ENCODE results near the gene ZNF853.

Gene ZNF853

GRCh38 chr7:6588566-6588965, 26.8 kb upstream of the ZNF853 start:
- peak overlapping the region; percentile 65 for H3K27ac Mint-ChIP-seq
- H3K4me3 Mint-ChIP-seq, result peak overlapping the region; percentile 65

DNA sequence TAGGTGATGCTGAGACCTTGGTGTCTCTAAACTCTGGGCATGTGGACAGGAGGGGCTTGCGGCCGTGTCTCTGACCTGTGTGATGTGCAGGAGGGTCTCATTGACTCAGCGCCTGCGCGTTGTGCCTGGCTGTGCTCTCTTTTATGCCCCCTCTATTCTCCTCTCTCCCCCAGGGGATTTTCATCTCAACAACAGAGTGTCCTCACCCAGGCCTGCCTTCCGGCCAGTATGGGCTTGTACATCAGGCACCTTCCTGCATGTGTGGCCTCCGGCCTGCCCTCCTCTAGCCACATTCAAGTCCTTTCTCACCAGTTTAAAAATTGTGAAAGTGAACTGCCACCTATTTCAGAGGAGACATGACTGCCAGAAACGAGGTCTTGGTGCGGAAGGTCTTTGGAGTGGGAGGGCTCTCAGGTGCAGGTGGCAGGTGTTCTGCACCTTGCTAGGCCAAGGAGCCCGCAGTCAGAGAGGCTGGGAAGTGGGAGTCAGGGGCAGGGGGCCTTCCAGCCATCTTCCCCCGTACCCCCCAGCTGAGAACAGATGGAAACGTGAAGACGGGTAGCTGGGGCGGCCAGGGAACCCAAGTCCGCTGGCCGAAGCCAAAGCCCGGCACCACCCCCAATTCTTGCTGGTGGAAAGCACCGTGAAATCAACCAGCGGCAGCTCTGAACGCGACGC, 26.1 kb upstream of the ZNF853 start:
- CTCF ChIA-PET, result interaction anchor here (1.1 to 2.4 kb wide), 6 partner anchors 9 to 140 kb away, joined by 3 to 12 read pairs (median 6); partner anchors contain the start of gene ZDHHC4
- Mint-ChIP-seq H3K27me3 (no peaks in the 10 kb centered on the region), H3K36me3 (peaks cover 54% of the 10 kb centered on the region), H3K27ac (peak overlapping the region; percentile 85), H3K4me1 (peaks cover 21% of the 10 kb centered on the region), H3K4me3 (peak overlapping the region; percentile 65), H3K9me3 (no peaks in the 10 kb centered on the region)
- no peak for DNase-seq

More at GRCh38 chr7:6588566-6588965, 26.8 kb upstream of the ZNF853 start:
- no peaks in the 10 kb centered on the region for H3K9me3 Mint-ChIP-seq
- H3K36me3 Mint-ChIP-seq, result peaks cover 52% of the 10 kb centered on the region
- H3K27me3 Mint-ChIP-seq, result no peaks in the 10 kb centered on the region
- H3K4me1 Mint-ChIP-seq, result peaks cover 21% of the 10 kb centered on the region
- CTCF ChIA-PET, result interaction anchor here (1.1 kb wide), 1 partner anchor 14 kb away, joined by 4 read pairs; no protein-coding TSS in a partner anchor
- DNase-seq, result no peak

DNA sequence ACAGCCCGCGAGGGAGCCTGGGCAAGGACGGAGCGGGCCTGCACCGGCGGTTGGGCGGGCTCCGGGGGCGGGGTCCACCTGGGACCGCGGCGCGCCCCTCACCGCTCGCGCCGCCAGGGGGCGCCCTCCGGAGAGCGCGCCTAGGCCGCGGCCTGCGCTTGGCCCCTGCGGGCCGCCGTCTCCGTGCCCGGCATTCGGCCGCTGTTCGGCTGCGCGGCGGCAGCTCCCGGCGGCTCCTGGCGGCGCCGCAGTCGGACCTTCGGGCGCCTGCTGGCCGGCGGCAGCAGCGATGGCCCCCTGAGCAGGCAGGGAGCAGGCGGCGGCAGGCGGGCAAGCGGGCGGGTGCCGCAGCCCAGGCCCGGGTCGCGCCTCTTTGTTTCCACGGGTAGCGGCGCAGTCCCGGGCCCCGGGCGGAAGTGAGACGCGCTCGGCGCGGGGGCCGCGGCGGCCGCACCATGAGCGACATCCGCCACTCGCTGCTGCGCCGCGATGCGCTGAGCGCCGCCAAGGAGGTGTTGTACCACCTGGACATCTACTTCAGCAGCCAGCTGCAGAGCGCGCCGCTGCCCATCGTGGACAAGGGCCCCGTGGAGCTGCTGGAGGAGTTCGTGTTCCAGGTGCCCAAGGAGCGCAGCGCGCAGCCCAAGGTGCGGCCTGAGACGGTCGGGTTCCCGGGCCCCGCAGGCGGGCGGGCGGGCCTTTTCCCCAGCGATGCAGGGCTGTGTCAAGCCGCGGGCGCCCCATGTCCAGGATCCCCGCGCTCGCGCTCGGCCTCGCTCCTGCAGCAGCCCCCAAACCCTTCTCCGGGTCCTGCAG, 25.4 kb upstream of the ZNF853 start, which contains the start of gene INTS15:
Gene INTS15, plus strand, starts transcription at position 193 of the 816 bp plus-strand sequence. Its CDS starts 263 bp downstream, at position 456.
- H3K36me3 Mint-ChIP-seq, result peaks cover 54% of the 10 kb centered on the region
- H3K9me3 Mint-ChIP-seq, result no peaks in the 10 kb centered on the region
- H3K27me3 Mint-ChIP-seq, result no peaks in the 10 kb centered on the region
- H3K4me3 Mint-ChIP-seq, result peak within 1 kb of the TSS; percentile 86
- CTCF ChIA-PET, result interaction anchor here (1.2 to 2.4 kb wide), 7 partner anchors 9 to 734 kb away, joined by 3 to 12 read pairs (median 6); partner anchors contain the start of gene ZDHHC4
- peak within 1 kb of the TSS; percentile 90 for H3K27ac Mint-ChIP-seq
- DNase-seq, result peak; percentile 84
- peaks cover 21% of the 10 kb centered on the region for H3K4me1 Mint-ChIP-seq

DNA sequence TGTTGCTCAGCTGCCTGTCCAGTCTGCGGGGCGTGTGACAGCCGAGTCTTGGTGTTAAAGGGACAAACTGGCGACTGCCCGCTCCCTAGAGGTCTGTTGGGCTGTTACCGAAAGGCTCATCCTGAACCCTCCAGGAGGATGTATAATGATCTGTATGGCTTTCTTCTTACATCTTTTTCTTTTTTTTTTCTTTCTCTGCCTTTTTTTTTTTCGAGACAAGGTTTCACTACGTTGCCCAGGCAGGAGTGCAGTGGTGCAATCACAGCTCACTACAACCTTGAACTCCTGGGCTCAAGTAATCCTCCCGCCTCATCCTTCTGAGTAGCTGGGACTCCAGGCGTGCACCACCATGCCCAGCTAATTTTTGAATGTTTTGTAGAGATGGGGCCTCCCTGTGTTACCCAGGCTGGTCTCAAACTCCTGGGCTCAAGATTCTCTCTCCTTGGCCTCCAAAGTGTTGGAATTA, 24.7 kb upstream of the ZNF853 start:
- CTCF ChIA-PET, result interaction anchor here (1.5 to 2.4 kb wide), 6 partner anchors 10 to 734 kb away, joined by 3 to 12 read pairs (median 6); partner anchors contain the start of gene ZDHHC4
- H3K4me1 Mint-ChIP-seq, result peaks cover 21% of the 10 kb centered on the region
- H3K27me3 Mint-ChIP-seq, result no peaks in the 10 kb centered on the region
- no peak for DNase-seq
- peak overlapping the region; percentile 86 for H3K4me3 Mint-ChIP-seq
- no peaks in the 10 kb centered on the region for H3K9me3 Mint-ChIP-seq
- peaks cover 58% of the 10 kb centered on the region for H3K36me3 Mint-ChIP-seq
- peak overlapping the region; percentile 90 for H3K27ac Mint-ChIP-seq

DNA sequence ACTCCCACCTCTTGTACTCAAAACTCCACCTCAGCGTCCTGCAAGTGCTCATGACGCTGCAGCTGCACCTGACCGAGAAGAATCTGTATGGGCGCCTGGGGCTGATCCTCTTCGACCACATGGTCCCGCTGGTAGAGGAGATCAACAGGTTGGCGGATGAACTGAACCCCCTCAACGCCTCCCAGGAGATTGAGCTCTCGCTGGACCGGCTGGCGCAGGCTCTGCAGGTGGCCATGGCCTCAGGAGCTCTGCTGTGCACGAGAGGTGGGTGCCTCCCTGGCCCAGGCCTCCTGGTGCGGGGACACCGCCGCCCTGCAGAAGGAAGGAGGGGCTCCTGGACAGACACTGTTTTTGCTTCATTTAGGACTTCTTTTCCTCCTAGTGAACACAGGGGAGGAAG, 15.3 kb upstream of the ZNF853 start:
- H3K36me3 Mint-ChIP-seq, result peaks cover 59% of the 10 kb centered on the region
- H3K4me3 Mint-ChIP-seq, result no peak overlapping the region
- CTCF ChIA-PET, result interaction anchor here (1.1 to 1.7 kb wide), 2 partner anchors 10 to 84 kb away, joined by 6 to 7 read pairs; partner anchors contain the start of gene INTS15
- H3K27ac Mint-ChIP-seq, result no peak overlapping the region
- no peaks in the 10 kb centered on the region for H3K4me1 Mint-ChIP-seq
- no peaks in the 10 kb centered on the region for H3K27me3 Mint-ChIP-seq
- H3K9me3 Mint-ChIP-seq, result no peaks in the 10 kb centered on the region
- no peak for DNase-seq

DNA sequence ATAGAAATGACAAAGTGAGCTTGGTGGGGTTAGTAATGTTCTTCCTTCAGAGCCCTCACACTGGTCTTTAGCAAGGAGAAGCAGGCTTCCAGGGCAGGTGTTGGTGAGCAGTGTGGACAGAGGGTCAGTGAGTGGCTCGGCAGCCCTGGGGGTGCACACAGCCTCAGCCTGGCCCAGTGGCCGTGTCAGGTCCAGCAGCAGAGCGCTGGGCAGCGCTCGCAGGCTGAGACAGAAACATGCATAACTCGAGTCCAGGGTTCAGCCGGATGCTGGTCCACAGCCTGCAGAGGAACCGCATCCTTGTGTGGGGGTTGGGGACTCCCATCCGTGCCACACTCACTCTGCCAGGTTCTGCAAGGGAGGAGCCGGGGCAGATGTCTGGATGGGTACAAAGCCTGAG, 11.0 kb upstream of the ZNF853 start:
- Mint-ChIP-seq H3K9me3 (no peaks in the 10 kb centered on the region), H3K4me1 (no peaks in the 10 kb centered on the region), H3K27me3 (no peaks in the 10 kb centered on the region), H3K4me3 (no peak overlapping the region), H3K36me3 (peaks cover 28% of the 10 kb centered on the region), H3K27ac (no peak overlapping the region)
- CTCF ChIA-PET, result interaction anchor here (1.3 kb wide), 1 partner anchor 12 kb away, joined by 6 read pairs; no protein-coding TSS in a partner anchor
- DNase-seq, result no peak

GRCh38 chr7:6606866-6607583, 8.4 kb upstream of the ZNF853 start:
- CTCF ChIA-PET, result interaction anchor here (0.8 kb wide), 1 partner anchor 15 kb away, joined by 3 read pairs; no protein-coding TSS in a partner anchor

DNA sequence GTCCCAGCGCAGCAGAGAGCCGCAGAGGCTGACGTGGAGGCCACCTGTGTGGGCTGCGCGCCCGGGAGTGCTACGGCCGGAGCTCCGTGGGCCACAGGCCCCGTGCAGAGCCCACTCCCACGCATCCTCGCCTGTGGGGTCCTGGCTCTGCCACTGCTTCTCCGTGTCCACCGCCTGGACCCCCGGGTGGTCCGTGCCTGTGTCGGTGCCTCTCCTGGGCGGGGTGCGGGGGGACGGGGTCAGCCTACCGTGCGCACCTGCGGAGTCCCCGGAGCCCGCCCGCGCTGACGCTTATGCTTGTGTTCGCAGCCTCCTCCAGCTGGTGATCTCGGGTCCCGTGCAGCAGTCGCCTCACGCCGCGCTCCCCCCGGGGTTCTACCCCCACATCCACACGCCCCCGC, 7.8 kb upstream of the ZNF853 start:
- H3K36me3 Mint-ChIP-seq, result peaks cover 18% of the 10 kb centered on the region
- peaks cover 9% of the 10 kb centered on the region for H3K27me3 Mint-ChIP-seq
- CTCF ChIA-PET, result no interaction called here
- DNase-seq, result no peak
- H3K4me1 Mint-ChIP-seq, result peaks cover 6% of the 10 kb centered on the region
- H3K9me3 Mint-ChIP-seq, result no peaks in the 10 kb centered on the region
- H3K27ac Mint-ChIP-seq, result no peak overlapping the region
- no peak overlapping the region for H3K4me3 Mint-ChIP-seq

More at GRCh38 chr7:6606866-6607583, 8.4 kb upstream of the ZNF853 start:
- no peak for DNase-seq
- Mint-ChIP-seq H3K9me3 (no peaks in the 10 kb centered on the region), H3K4me1 (peaks cover 6% of the 10 kb centered on the region), H3K27ac (no peak overlapping the region), H3K36me3 (peaks cover 25% of the 10 kb centered on the region), H3K4me3 (no peak overlapping the region), H3K27me3 (peaks cover 6% of the 10 kb centered on the region)

GRCh38 chr7:6608081-6608480, 7.3 kb upstream of the ZNF853 start:
- Mint-ChIP-seq H3K27ac (no peak overlapping the region), H3K9me3 (no peaks in the 10 kb centered on the region), H3K36me3 (peaks cover 17% of the 10 kb centered on the region), H3K27me3 (peaks cover 13% of the 10 kb centered on the region), H3K4me1 (peaks cover 6% of the 10 kb centered on the region), H3K4me3 (no peak overlapping the region)
- DNase-seq, result no peak
- CTCF ChIA-PET, result no interaction called here

DNA sequence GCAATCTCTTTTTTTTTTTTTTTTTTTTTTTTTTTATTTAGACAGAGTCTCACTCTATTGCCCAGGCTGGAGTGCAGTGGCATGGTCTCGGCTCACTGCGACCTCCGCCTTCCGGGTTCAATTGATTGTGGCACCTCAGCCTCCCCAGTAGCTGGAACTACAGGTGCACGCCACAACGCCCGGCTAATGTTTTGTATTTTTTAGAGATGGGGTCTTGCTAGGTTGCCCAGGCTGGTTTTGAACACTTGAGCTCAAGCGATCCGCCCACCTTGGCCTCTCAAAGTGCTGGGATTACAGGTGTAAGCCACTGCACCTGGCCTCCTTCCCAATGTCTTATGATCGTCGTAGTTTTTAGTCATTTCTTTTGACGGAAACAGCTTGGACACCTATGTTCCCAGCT, 6.6 kb upstream of the ZNF853 start:
- Mint-ChIP-seq H3K4me1 (peaks cover 6% of the 10 kb centered on the region), H3K4me3 (no peak overlapping the region), H3K27ac (no peak overlapping the region), H3K9me3 (no peaks in the 10 kb centered on the region), H3K27me3 (peaks cover 21% of the 10 kb centered on the region), H3K36me3 (peaks cover 14% of the 10 kb centered on the region)
- CTCF ChIA-PET, result no interaction called here
- no peak for DNase-seq

DNA sequence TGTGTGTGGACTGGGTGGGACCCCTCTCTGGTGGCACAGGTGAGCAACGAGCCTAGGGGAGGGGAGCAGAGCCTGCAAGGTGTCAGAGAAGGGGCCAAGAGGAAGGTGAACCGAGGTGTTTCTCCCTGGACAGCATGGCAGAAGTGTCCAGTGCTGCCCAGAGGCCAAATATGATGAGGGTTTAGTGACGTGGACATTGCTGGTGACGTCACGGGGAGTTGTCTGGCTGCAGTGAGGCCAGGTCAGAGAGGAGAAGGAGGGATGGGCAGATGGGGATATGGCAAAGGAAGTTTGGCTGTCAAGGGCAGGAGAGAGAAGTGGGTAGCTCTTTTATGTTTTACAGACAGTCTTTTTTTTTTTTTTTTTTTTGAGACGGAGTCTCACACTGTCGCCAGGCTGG, 2.6 kb upstream of the ZNF853 start:
- Mint-ChIP-seq H3K36me3 (peaks cover 3% of the 10 kb centered on the region), H3K27me3 (peaks cover 57% of the 10 kb centered on the region), H3K4me1 (peaks cover 13% of the 10 kb centered on the region), H3K27ac (no peak overlapping the region), H3K9me3 (no peaks in the 10 kb centered on the region), H3K4me3 (no peak overlapping the region)
- DNase-seq, result no peak
- CTCF ChIA-PET, result no interaction called here

DNA sequence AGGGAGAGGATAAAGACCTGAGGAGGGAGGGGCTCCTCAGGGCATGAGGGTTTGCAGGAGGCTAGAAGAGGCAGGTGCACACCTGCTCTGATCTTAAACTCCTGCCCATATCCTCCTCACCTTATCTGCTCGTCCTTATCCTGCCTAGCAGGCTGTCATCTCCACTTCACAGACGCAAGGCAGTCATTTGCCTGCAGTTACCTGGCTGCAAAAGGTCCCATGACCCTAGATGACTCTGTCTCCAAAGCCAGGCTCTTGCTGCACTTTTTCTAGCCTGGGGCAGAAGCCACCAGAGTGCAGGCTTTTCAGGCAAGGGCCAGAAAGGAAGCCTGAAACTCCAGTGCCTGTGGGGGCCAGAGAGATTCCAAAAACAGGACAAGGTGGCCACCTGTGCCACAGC, 1.7 kb upstream of the ZNF853 start:
- Mint-ChIP-seq H3K36me3 (peaks cover 3% of the 10 kb centered on the region), H3K27me3 (peaks cover 64% of the 10 kb centered on the region), H3K9me3 (no peaks in the 10 kb centered on the region), H3K4me1 (peaks cover 16% of the 10 kb centered on the region), H3K4me3 (no peak overlapping the region), H3K27ac (no peak overlapping the region)
- CTCF ChIA-PET, result no interaction called here
- DNase-seq, result no peak

- DNase-seq, result no peak
- Mint-ChIP-seq H3K4me3 (peak overlapping the region; percentile 59), H3K36me3 (peaks cover under 1% of the 10 kb centered on the region), H3K9me3 (no peaks in the 10 kb centered on the region), H3K27ac (no peak overlapping the region), H3K4me1 (peaks cover 35% of the 10 kb centered on the region), H3K27me3 (peaks cover 71% of the 10 kb centered on the region)
- CTCF ChIA-PET, result no interaction called here
These were observed 529 bp downstream of the ZNF853 start for GRCh38 chr7:6615723-6616555.
